GM19351 (cell line): ENCODE data around the gene STK35.

ENCODE experiments used
- ATAC-seq: cut with Tn5 transposase; IDR thresholded peaks from one replicate; pipeline ENCODE4 v1.9.1; 2021; ENCODE audit warnings: mild to moderate bottlenecking, moderate library complexity; ENCODE audit not compliant: unreplicated experiment

The STK35 gene

DNA sequence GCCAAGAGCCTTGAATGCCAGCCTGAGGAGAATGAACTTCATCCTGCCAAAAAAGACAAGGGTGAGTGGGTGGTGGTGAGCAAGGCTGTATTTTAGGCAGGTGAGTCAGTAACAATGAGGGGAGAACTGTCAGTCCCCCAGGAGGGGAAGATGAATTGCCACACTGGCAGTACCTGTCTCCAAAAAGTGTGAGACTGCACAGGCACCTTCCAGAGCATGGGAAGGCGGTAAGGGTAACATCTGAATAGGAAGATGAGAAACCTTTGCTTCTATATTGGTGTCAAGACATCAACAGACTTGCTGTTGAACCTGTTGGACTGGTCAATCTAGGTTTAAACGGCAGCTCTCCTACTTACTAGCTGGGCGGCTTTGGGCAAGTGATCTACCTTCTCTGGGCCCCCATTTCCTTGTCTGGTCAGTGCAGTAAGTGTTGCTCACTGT, 30.9 kb downstream of the STK35 start:
- ATAC-seq = no peak

DNA sequence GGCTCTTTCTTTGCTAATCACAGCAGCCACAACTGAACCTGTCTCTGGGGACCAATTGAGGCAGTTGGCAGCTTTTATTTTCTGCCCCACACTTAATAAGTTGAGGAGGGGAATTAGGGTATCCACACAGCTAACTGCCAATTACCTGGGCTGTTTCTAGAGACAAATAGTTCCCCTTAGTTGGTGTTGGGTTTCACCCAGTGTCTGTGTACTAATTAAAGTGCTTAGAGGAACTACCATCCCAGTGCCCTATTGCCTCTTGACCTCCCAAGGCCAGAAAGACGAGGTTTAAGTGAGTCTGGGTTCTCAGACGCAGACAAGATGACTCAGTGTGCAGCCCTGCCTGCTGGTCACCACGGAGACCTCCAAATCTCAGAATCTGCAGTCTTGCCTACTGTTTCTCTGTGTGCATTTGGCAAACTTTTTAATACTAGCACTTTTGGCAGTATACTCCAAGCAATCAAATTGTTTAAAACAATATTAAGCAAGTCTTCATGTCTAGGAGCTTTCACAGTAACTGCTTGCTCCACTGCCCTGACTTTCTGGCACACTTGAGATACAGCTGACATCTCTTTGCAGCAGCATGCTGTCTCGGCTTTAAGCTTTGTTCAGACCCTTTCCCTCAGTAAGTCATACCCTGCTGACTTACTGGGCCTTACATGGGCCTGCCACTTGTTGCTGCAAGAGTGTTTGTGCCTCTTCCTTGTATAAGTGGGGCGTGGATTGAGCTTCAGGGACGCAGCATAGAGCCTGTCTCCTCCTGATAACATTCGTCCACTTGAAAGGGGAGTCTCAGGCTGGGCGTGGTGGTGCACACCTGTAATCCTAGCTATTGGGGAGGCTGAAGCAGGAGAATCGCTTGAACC, 31.9 kb downstream of the STK35 start:
- no peak for ATAC-seq

DNA sequence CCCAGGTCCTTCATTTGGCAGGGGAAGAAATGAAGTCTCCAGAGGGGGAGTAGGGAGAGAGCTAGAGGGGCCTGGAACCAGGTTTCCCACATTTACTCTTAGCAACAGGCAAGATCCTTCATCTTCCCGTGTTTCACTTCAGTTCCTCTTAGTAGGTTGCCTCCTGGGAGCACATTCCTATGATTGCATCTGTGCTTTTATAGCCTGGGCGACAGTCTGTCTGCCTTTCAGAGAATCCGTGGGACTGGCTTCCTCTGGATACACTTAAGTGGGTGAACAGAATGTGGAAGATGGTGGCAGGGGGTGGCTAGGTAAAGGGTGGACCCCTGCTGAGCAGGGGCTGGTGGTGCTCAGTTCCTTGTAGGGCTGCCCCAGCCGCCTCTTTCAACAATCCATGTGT, 33.4 kb downstream of the STK35 start:
- no peak for ATAC-seq

DNA sequence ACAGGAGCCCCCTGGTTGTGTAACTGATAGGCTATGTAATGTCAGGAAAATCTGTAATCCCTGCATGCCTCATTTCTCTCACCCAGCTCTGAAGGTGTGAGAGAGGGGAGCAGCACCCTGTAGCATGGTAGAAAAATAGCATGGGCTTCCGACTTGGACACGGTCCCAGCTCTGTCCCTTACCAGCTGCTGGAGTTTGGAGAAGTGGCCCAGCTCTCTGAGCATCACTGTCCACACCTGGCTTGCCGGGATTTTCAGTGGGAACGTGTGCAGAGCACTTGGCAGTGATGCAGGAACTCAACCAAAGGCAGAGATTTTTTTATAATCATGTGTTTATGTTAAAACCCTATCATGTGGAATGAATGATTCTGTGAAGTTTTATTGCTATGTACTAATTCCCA, 34.6 kb downstream of the STK35 start:
- no peak for ATAC-seq

DNA sequence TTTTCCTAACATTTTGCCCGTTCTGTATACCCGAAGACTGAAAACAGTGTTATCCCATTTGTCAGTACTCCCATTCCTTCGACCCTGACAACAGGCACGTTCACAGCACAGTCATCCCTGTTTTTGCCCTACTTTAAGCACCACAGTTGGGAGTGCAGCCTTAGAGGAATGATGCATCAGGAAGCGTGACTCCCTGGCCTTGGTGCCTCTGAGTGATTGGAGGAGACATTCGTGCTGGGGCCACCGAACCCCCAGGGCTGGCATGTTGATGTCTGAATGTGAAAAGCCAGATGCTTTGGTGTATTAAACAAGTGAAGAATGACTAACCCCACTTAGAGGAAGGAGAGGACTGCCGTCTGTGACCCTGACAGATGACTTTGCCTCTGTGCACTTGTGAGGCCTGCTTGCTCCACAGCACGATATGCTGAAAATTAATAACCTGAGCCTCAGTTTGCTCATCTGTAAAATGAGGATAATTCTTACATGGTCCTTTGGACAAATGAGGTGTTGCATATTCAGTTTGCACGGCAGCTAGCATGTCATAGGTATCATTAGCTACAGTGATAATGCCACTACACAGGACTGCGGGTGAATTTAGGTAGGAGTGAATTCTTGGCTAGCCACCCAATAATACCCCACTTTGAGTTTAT, 36.0 kb downstream of the STK35 start:
- ATAC-seq = no peak

DNA sequence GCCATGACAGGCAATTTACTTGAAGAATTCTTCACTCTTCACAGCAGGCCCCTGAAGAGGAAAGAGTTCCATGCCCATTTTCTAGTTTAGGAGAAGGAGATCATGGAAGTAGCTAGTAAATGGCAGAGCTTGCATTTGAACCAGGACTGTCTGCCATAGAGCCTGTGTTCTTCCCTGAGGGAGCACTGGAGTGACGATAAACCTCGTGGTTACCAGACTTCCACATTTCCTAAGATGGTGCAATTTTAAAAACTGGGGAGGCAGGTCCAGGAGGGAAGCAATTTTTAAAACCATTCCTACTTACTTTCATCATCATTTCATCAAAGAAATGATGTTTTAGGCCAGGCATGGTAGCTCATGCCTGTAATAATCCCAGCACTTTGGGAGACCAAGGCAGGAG, 36.8 kb downstream of the STK35 start:
- ATAC-seq = no peak

DNA sequence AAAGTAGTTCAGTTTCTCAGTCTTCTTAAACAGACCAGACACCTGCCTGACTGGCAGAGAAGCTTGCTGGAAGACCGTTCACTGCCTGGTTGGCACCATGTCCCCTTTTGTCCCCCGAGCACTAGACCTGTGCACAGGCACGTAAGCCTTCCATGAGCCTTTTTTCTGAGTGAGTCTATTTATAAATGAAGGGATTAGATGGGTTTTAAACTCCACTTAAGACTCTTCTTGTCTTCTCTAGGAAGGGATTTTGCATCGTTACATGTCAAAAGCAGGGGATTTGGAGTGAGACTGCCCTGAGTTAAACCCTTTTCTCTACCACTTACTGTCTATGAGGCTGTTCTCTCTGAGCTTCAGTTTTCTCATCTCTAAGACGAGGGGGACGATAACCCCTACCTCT, 37.6 kb downstream of the STK35 start:
- no peak for ATAC-seq

DNA sequence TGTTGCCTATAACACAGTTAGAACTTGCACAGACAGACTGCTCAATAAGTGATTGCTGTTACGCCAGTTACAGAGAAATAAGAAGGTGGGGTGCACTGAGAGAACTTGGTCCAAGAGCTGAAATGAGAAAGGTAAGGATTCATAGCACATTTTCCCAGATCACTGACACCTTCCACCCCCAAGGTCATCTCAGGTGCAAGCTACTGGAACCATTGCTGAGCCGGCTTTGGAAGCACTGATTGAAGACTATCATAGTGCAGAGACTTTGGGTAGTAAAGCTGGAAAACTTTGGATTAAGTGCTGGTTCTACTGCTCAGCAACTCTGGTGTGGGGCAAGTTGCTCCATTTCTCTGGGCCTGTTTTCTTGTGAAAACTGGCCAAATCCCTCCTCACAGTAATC, 38.1 kb downstream of the STK35 start:
- no peak for ATAC-seq

DNA sequence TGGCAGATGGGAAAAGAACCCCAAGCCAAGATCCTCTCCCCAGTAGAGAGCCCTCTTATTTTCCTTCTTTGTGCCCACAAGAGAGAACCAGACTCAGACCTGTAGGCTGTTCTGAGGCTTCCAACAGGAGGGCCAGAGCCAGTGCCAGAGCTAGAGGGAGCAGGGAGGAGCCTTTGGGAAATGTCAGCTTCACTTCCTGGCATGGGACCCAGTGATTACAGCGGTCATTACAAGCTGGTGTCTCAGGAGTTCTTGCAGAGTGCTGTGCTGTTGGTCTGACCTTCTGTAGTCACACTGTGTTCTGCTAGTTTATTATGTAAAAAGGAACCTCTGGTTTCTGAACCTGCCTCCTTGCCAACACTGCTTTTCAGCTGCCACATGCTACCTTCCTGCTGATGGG, 38.9 kb downstream of the STK35 start:
- no peak for ATAC-seq

DNA sequence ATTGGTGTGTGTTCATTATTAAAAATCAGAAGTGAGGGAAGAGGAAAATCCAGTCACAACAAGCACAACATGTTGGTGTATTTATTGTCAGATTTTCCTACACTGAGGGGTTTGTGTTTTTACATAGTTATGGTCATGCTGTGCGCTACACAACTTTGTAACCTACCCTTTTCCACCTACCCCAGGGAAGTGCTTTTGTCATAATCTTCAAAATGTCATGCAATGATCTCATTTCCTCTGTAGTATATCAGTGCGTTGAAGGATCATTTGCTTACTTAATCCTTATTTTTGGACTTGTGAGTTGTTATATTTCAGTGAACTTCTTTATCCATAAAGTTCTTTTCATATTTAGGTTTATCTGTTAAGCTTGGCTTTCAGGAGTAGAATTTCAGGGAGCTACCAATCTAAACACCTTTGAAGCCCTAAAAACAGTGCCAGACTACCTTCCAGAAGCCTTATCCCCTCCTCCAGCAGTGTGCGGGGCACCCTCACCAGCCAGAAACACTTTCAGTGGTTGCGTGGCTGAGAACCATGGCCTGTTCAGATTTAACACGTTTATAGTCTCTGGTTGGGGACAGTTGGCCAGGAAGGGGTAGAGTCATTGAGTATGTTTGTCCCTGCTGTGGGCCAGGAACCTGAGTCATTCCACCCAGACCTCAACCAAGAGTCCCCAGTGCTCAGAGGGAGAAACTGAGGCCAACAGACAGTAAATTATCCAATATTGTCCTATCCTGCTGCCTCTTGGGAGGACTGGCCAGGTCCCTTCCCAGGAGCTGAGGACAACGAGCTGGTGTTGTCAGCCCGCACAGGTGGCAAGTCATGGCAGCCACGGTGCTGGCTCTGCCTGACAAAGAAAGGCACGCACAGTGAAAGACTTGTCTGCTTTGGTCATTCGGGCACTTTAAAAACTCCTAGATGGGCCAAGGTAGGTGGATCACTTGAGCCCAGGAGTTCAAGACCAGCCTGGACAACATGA, 40.3 kb downstream of the STK35 start:
- ATAC-seq = no peak

DNA sequence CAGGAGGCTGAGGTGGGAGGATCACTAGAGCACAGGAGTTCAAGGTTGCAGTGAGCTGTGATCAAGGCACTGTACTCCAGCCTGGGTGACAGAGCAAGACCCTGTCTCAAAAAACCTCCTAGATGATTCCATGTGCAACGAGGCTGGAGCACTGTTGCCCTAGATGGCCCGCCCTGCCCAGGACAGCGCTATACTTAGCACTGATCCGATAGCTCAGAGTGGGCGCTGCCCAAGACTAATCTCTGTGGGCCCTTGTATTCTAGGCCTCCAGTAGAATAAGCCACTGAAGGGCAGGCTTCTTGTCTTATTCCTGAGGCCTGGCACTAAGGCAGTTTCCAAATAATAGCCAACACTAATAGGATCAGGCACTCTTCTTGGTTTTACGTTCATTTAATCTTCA, 41.0 kb downstream of the STK35 start:
- ATAC-seq = no peak

DNA sequence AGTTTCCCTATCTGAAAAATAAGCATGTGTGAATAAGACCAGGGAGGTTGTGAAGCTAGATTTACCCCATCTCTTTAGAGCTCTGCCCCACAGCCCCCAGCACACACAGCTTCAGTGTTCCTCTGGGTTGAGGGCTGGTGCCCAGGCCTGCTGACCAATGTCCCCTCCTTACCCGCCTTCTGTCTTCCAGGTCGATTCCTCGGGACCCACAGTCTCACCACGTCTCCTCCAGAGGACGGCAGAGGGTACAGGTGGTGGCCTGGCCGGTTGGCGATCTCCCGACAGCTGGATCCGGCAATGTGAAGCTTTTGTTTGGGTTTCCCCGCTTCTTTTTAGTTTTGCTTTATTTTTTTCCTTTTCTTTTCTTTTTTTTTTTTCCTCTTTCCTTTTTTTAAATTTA, 42.0 kb downstream of the STK35 start:
- ATAC-seq = no peak

DNA sequence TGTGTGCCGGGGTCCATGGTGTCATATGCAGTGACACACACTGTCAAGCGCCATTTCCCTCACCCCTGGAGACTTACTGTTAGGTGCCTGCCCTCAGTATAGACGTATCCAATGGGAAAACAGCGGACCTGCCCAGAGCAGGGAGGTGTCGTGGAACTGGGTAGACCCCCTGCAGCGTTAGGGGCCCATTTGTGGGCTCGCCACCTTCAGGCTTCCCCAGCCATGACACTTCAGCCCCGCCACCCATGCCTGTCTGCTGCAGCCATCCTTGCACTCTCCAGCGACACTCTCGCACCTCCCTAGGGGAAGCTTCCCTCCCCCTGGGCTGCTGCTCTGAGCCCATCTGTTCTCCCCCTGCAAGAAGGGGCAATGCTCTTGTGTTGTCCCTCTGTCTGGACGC, 43.2 kb downstream of the STK35 start:
- no peak for ATAC-seq

DNA sequence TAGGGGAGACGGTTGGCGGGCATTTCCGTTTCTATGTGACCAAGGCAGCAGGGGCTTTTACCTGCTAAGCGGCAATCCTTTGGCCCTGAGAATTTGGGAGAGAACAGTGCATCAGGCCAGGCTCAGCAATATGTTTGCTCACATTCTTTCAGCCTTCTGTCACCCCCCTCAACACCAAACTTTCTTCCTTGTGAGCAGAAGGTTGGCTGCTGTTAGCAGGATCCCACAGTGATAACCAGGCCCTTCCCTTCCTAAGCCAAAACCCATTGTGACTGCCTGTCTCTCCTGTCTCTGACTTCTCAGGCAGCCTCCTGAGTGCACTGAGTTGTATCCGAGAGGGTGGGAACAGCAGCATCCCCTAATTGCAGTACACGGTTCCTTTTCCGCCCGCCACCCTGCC, 43.7 kb downstream of the STK35 start:
- ATAC-seq = no peak

DNA sequence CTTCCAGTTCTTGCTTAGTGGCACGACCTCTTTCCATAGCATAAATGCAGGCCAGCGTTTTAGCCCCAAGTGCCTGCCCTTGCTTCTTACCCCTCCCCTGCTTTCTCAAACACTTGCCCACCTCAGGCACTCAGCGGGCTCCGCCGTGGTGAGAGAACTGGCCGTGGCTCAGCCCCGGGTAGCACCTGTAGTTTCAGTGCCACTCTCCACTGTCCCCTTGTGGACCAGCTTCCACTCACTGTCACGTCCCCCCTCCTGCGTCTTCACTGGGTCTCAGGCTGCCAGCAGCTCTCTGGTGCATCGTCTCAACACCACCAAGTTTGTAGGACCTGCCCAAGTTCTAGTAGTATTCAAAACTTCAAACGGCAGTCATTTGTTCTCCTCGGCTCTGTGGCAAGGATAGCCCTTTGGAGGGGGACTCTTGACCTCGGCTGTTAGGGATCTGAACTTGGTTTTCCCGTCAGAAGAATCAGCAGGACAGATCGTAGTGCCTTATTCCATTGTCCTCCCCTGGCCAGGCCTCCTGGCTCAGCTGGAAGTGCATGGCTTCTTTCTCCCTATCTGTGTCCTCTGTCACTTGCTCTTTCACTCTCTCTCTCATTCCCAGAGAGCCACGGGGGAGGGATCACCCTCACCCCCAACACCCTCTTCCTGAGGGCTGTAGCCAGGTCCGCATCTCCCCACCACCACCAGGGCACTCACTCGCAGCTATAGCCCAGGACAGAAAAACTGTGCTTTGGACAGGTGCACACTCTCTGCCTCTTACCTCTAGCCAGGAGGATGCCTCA, 44.6 kb downstream of the STK35 start:
- no peak for ATAC-seq

DNA sequence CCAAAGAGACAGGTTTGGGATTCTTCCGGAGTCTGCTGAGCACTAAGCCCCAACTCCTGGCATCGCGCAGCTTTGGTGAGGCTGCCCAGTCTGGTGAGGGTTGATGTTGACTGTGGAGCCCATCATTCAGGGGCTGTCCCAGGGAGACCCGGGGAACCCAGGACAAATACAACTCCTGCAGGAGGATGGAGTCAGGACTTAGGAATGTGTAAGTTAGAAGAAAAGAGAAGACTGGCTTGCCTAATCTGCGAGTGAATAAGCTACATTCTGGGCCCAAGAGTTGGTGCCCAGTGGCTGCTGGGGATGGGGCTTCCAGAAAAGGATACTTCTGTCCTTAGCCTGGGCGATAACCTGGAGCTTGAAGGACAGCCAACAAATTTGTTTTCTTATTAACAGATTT, 47.9 kb downstream of the STK35 start:
- ATAC-seq = no peak

DNA sequence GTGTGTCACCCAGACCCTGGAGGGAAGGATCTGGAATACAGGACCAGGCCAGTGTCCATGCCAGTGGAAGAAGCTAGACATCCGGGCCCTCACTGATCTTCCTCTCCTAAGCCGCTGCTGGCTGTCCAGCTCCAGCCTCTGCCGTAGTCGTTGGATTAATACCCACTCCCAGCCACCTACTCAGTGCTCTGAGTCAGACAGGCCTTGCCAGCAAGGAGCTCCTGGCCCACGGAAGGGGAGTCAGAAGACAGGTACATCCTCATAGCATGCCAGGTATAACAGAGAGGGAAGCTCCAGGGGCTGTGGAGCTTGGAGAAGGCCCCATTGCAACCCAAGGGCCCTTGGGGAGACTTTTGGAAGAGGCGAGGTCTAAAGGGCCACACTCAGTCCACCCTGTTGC, 49.0 kb downstream of the STK35 start:
- ATAC-seq = no peak

DNA sequence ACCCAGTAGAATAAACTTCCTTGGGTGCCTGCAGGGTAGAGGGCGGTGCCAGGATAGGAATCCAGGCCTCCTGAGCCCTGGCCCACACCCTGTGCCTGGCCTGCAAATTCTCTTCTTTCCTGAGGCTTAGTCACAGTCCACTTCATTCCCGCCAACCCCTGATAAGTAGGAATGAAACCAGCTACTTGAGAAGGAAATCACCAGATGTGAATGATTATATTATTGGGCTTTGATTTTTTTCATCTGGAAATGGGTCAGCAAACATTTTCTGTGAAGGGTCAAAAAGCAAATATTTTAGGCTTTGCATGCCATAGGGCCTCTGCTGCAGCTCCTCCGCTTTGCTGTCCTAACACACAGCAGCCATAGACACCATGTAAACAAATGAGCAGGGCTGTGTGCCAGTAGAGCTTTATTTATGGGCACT, 50.2 kb downstream of the STK35 start:
- no peak for ATAC-seq

DNA sequence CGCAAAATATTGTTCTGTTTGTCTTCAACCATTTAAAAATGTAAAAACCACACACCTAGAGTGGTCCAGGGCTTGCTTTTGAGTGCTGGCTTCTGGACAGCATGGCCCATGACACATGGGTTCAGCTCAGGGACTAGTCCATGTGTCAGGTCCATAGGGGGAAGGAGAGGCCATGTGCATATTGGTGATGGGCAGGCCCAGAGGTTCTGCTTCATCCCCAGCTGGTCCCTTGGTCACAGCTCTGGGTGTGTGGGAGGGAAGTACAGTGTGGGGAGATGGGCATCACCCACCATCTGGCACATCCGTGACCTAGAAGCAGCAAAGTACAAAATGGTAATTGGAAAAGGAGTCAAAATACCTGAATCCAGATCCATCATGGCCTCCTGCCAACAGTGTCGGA, 50.7 kb downstream of the STK35 start:
- ATAC-seq = no peak

DNA sequence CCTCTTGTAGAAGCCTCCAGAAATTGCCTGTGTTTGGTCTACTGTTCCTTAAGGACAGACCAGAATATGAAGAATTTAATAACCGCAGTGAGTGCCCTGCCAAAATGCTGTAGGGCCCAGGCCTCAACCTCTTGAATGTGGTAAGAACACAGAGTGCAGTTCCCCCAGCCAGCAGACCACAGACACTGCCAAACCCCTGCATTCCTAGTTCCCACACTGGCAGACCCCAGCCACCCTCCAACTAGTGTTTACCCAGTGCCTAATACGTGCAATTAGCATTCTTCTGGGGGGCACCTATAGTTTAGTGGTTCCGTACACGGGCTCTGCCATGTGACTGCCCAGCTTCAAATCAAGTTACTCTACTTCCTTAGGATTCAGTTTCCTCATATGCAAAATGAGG, 51.7 kb downstream of the STK35 start:
- no peak for ATAC-seq

DNA sequence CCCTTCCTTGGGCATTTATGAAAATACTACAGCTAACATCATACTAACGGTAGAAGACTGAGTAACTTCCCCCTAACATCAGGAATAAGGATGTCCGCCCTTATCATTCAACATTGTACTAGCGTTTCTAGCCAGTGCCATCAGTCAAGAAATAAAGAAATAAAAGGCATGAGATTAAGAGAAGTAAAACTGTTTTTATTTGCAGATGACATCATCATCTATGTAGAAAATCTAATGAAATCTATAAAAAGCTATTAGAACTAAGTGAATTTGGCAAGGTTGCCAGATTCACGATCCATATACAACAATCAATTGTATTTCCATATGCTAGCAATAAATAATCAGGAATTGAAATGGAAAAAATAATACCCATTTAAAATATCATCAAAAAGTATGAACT, 54.6 kb downstream of the STK35 start:
- ATAC-seq = no peak
